K562 (cell line): ENCODE data around the gene TAF1D. TPM values are rescaled to one million over a fixed set of nuclear protein-coding genes. Genes with fewer than 3 reads are reported as not detected.

Source experiments
- ATAC-seq: fragments of 200-7000 bp; cut with Tn5 transposase; 3 replicates; pipeline ENCODE4 v1.9.1; 2020; ENCODE audit warnings: moderate library complexity
- BruUV-seq: library from RNA; stranded (reverse); fragments of 400-500 nt; replicated peaks from 2 replicates; lab custom pipeline; 2021; lab: Mats Ljungman, UMichigan
- CTCF ChIA-PET: fragments of 300-600 bp; formaldehyde crosslinking; extraction: SDS; loops from one replicate; lab custom pipeline; 2021; ENCODE audit warnings: low intra/inter-chr PET ratio; lab: Yijun Ruan, JAX
- POLR2A ChIA-PET: fragments of 300-600, 350-650 bp; sonication (Branson Sonifier 250); formaldehyde crosslinking; extraction: SDS; loops from one replicate; lab custom pipeline; 2021; ENCODE audit warnings: antibody characterized with exemption, inconsistent platforms; lab: Yijun Ruan, JAX
- DNase-seq, 4 experiments: peaks; one replicate each; pipeline versions ENCODE4 v3.0.0 to v3.0.0-alpha.2; 2011 to 2018; ENCODE audit warnings: low spot score in 3 of 4, mixed read lengths in 3 of 4; ENCODE audit errors: extremely low read depth in 1 of 4
- FAIRE-seq: peaks from 2 replicates; lab custom pipeline; 2011; peaks lifted over from hg19 to GRCh38; lab: Jason Lieb, UNC
- H2AFZ ChIP-seq: 2 replicates; pipeline ENCODE4 v1.6.0; 2011; ENCODE audit warnings: low read depth, low read length, control low read depth, inconsistent platforms
- H3K27ac ChIP-seq: fragments of 200-600 bp; 3 replicates; pipeline ENCODE4 v1.8.0; 2011; ENCODE audit warnings: low read depth, mild to moderate bottlenecking, control low read depth, inconsistent platforms, low read length, moderate library complexity, mixed read lengths; ENCODE audit errors: extremely low read depth
- H3K27me3 ChIP-seq, 2 experiments: fragments of 300-600 bp in 1 of 2; 2 replicates in 1 of 2; 3 replicates in 1 of 2; pipeline versions ENCODE4 v1.6.0 to v1.8.0; 2011; ENCODE audit warnings: inconsistent platforms in 2 of 2, low read length in 2 of 2, mild to moderate bottlenecking in 1 of 2, mixed read lengths in 1 of 2, moderate library complexity in 1 of 2; ENCODE audit not compliant: control insufficient read depth in 2 of 2, insufficient read depth in 2 of 2
- H3K36me3 ChIP-seq: fragments of 300-600 bp; 3 replicates; pipeline ENCODE4 v1.8.0; 2011; ENCODE audit warnings: mild to moderate bottlenecking, low read length, inconsistent platforms; ENCODE audit not compliant: control insufficient read depth, insufficient read depth
- H3K4me1 ChIP-seq, 2 experiments: fragments of 200-600 bp in 1 of 2; replicated peaks in 1 of 2; 2 replicates in 1 of 2; 3 replicates in 1 of 2; pipeline versions ENCODE4 v1.5.1 to v1.8.0; 2011; ENCODE audit warnings: inconsistent platforms in 2 of 2, low read length in 2 of 2, mild to moderate bottlenecking in 1 of 2, mixed read lengths in 1 of 2, moderate library complexity in 1 of 2; ENCODE audit not compliant: control insufficient read depth in 2 of 2, insufficient read depth in 2 of 2
- H3K4me2 ChIP-seq: 2 replicates; pipeline ENCODE4 v1.6.1; 2011; ENCODE audit warnings: low read length, control low read depth, inconsistent platforms, mixed read lengths; ENCODE audit not compliant: insufficient read depth
- H3K4me3 ChIP-seq: fragments of 200-600 bp; sonication (generic), shearing (Covaris generic); 2 replicates; pipeline ENCODE4 v1.5.1; 2016; ENCODE audit warnings: control low read depth, inconsistent platforms
- H3K79me2 ChIP-seq: fragments of 200-600 bp; 3 replicates; pipeline ENCODE4 v1.8.0; 2011; ENCODE audit warnings: low read length, inconsistent platforms; ENCODE audit not compliant: control insufficient read depth, insufficient read depth
- H3K9ac ChIP-seq, 2 experiments: 2 replicates each; pipeline versions ENCODE4 v1.6.0 to v1.6.1; 2011; ENCODE audit warnings: low read depth in 2 of 2, low read length in 2 of 2, control low read depth in 1 of 2, inconsistent platforms in 1 of 2, mild to moderate bottlenecking in 1 of 2, mixed read lengths in 1 of 2; ENCODE audit not compliant: insufficient read depth in 1 of 2
- H3K9me1 ChIP-seq: one replicate; pipeline ENCODE4 v1.6.0; 2011; ENCODE audit warnings: inconsistent platforms, mild to moderate bottlenecking, low read length, moderate library complexity; ENCODE audit not compliant: control insufficient read depth, insufficient read depth
- H3K9me3 ChIP-seq: replicated peaks from 2 replicates; pipeline ENCODE4 v1.5.1; 2011; ENCODE audit warnings: low read depth, low read length, inconsistent platforms; ENCODE audit not compliant: control insufficient read depth, insufficient read depth
- H4K20me1 ChIP-seq: replicated peaks from 2 replicates; pipeline ENCODE4 v1.6.1; 2011; ENCODE audit warnings: low read length, inconsistent platforms, mixed read lengths; ENCODE audit not compliant: control insufficient read depth, insufficient read depth
- GTF2F1 ChIP-seq: IDR thresholded peaks from 2 replicates; pipeline ENCODE4 v1.6.1; 2011; ENCODE audit warnings: low read depth, low read length, improper control_type of control experiment
- PCBP1 ChIP-seq: fragments of 200-400 bp; formaldehyde crosslinking; IDR thresholded peaks from 2 replicates; pipeline ENCODE4 v1.6.1; 2018; ENCODE audit warnings: mild to moderate bottlenecking, low read depth, low read length; ENCODE audit not compliant: poor library complexity, severe bottlenecking
- THRAP3 ChIP-seq: fragments of 450-650 bp; IDR thresholded peaks from 2 replicates; pipeline ENCODE4 v1.6.1; 2016; ENCODE audit warnings: mild to moderate bottlenecking, inconsistent platforms, borderline replicate concordance
- ZNF146 ChIP-seq: IDR thresholded peaks from one replicate; pipeline ENCODE4 v1.6.1; 2018; ENCODE audit warnings: missing compliant biosample characterization; ENCODE audit not compliant: unreplicated experiment
- ZNF217 ChIP-seq: sonication (generic); formaldehyde crosslinking; IDR thresholded peaks from 2 replicates; pipeline ENCODE4 v1.8.0; 2022; ENCODE audit warnings: mild to moderate bottlenecking, missing genetic modification reagents
- ZNF766 ChIP-seq: fragments of 200-800 bp; sonication (Bioruptor generic); conservative IDR thresholded peaks from 2 replicates; pipeline ENCODE4 v1.6.1; 2016; ENCODE audit warnings: missing genetic modification characterization, missing compliant biosample characterization
- WGBS: fragments of 100-300 bp; shearing (Covaris generic); methylation state at CpG from one replicate; pipeline ENCODE4 v1.1.6; 2016; ENCODE audit warnings: low coverage, mixed read lengths; ENCODE audit not compliant: insufficient coverage; ENCODE audit errors: missing lambda C conversion rate; 5-methylcytosine and 5-hydroxymethylcytosine counted together
- in situ Hi-C: fragments of 300-500 bp; cut with MboI; formaldehyde crosslinking; loops from 4 replicates; pipeline ENCODE4 v1.15.0; 2018; ENCODE audit warnings: inconsistent platforms, mixed read lengths
- intact Hi-C: fragments of 100-400 bp; cut with micrococcal nuclease; formaldehyde crosslinking; loops from 2 replicates; pipeline ENCODE4 v1.14.2; 2022
- polyA plus RNA-seq, 8 experiments: library from polyadenylated mRNA; depleted of rRNA in 4 of 8; stranded (reverse) in 5 of 8; unstranded in 3 of 8; fragments of >200 nt; fragmentation: Nextera tagmentation in 2 of 8; fragmentation: Illumina TruSeq in 1 of 8; extraction: Ambion mirVana in 2 of 8; extraction: Trizol in 1 of 8; gene quantifications; 2 replicates each; pipeline versions ENCODE4 v1.2.1 to v1.2.3, GENCODE V29; 2011 to 2014; ENCODE audit warnings: inconsistent platforms in 1 of 8, missing spikeins in 1 of 8
- total RNA-seq, 7 experiments: library from RNA; depleted of rRNA in 6 of 7; stranded (reverse); fragments of >200 nt in 6 of 7; fragmentation: Illumina TruSeq in 2 of 7; extraction: Trizol in 2 of 7; gene quantifications; 2 replicates each; pipeline versions ENCODE4 v1.2.1 to v1.2.3, GENCODE V29; 2011 to 2021; ENCODE audit warnings: low replicate concordance in 1 of 7

TAF1D gene
- total and polyA plus RNA-seq, 9 of the 15 experiments (the other 6 are each of a cell fraction or from before 2014, with no cell fraction given): 122 to 347 (median 250) TPM

GRCh38 chr11:93689240-93689639 lies 52.1 kb downstream of the TAF1D start:
- intact Hi-C loops: no loop called here
- 72% methylated on average over 2 of the region's 2 CpGs for WGBS

GRCh38 chr11:93686812-93687211 lies 54.5 kb downstream of the TAF1D start:
- intact Hi-C loops (no loop called here), in situ Hi-C loops (no loop called here)
- Histone ChIP-seq H3K4me1 (no peaks in the 10 kb centered on the region), H2AFZ (no peak overlapping the region), H3K27me3 (no peaks in the 10 kb centered on the region), H3K4me3 (no peak overlapping the region), H4K20me1 (no peaks in the 10 kb centered on the region), H3K9me3 (no peaks in the 10 kb centered on the region)
- no TSS peak for BruUV-seq
- DNase-seq: no peak
- FAIRE-seq: no peak
- CTCF ChIA-PET: no interaction called here
- TF ChIP-seq THRAP3: no peak
- TF ChIP-seq ZNF217 (CRISPR knock-in tag): no peak
- TF ChIP-seq ZNF766 (CRISPR knock-in tag): no peak
- no peak for TF ChIP-seq PCBP1
- no peak for TF ChIP-seq ZNF146 (CRISPR knock-in tag)
- TF ChIP-seq, all 486 proteins: peak for 0
- H3K36me3 ChIP-seq: peaks cover 83% of the 10 kb centered on the region
- H3K9me1 ChIP-seq: no peaks in the 10 kb centered on the region
- H3K4me2 ChIP-seq: no peak overlapping the region
- H3K79me2 ChIP-seq: no peaks in the 10 kb centered on the region
- WGBS: 100% methylated on average over 1 of the region's 1 CpG
- H3K27ac ChIP-seq: no peak overlapping the region
- ATAC-seq: no peak
- H3K9ac ChIP-seq: no peak overlapping the region
- POLR2A ChIA-PET: no interaction called here

More at GRCh38 chr11:93689240-93689639, 52.1 kb downstream of the TAF1D start:
- no TSS peak for BruUV-seq
- Histone ChIP-seq H3K27ac (no peak overlapping the region), H3K27me3 (no peaks in the 10 kb centered on the region), H3K79me2 (no peaks in the 10 kb centered on the region), H3K4me3 (no peak overlapping the region), H3K9ac (no peak overlapping the region), H3K4me2 (no peak overlapping the region), H3K9me1 (no peaks in the 10 kb centered on the region), H2AFZ (no peak overlapping the region), H3K9me3 (no peaks in the 10 kb centered on the region), H4K20me1 (no peaks in the 10 kb centered on the region), H3K36me3 (peaks cover 81% of the 10 kb centered on the region), H3K4me1 (no peaks in the 10 kb centered on the region)
- TF ChIP-seq GTF2F1: no peak
- no peak for ATAC-seq
- CTCF ChIA-PET: no interaction called here
- in situ Hi-C loops: no loop called here
- POLR2A ChIA-PET: no interaction called here
- FAIRE-seq: no peak
- DNase-seq: no peak
